GM23248 (cell line): ENCODE results near the gene EZH2. TPM values are rescaled to one million over a fixed set of nuclear protein-coding genes. Genes with fewer than 3 reads are reported as not detected.

ENCODE experiments used
- DNase-seq: peaks from one replicate; pipeline ENCODE4 v3.0.0-alpha.2; 2015
- H2AFZ ChIP-seq: fragments of 200-600 bp; sonication (generic); 2 replicates; pipeline ENCODE4 v1.6.1; 2016; ENCODE audit warnings: antibody characterized with exemption
- H3F3A ChIP-seq: fragments of 200-600 bp; sonication (generic); 2 replicates; pipeline ENCODE4 v1.6.1; 2016; ENCODE audit warnings: mild to moderate bottlenecking, antibody characterized with exemption, mixed run types; ENCODE audit not compliant: insufficient read depth
- H3K27ac ChIP-seq: fragments of 200-600 bp; sonication (generic); 2 replicates; pipeline ENCODE4 v1.5.1; 2016; ENCODE audit warnings: mild to moderate bottlenecking
- H3K27me3 ChIP-seq: fragments of 200-600 bp; sonication (generic); replicated peaks from 2 replicates; pipeline ENCODE4 v1.6.1; 2016; ENCODE audit warnings: mild to moderate bottlenecking; ENCODE audit not compliant: insufficient read depth
- H3K36me3 ChIP-seq: fragments of 200-600 bp; sonication (generic); 2 replicates; pipeline ENCODE4 v1.6.1; 2016; ENCODE audit warnings: low read depth, mild to moderate bottlenecking
- H3K4me1 ChIP-seq: fragments of 200-600 bp; sonication (generic); 2 replicates; pipeline ENCODE4 v1.6.1; 2016; ENCODE audit warnings: mild to moderate bottlenecking; ENCODE audit not compliant: insufficient read depth
- H3K4me2 ChIP-seq: fragments of 200-600 bp; sonication (generic); one replicate; pipeline ENCODE4 v1.6.1; 2016; ENCODE audit warnings: mild to moderate bottlenecking; ENCODE audit not compliant: unreplicated experiment
- H3K4me3 ChIP-seq: fragments of 200-600 bp; sonication (generic); 2 replicates; pipeline ENCODE4 v1.5.1; 2016; ENCODE audit warnings: mild to moderate bottlenecking
- H3K79me2 ChIP-seq: fragments of 200-600 bp; sonication (generic); 2 replicates; pipeline ENCODE4 v1.6.1; 2016; ENCODE audit warnings: mild to moderate bottlenecking; ENCODE audit not compliant: insufficient read depth
- H3K9ac ChIP-seq: fragments of 200-600 bp; sonication (generic); 2 replicates; pipeline ENCODE4 v1.6.1; 2016; ENCODE audit warnings: mild to moderate bottlenecking
- H3K9me2 ChIP-seq: fragments of 200-600 bp; sonication (generic); 2 replicates; pipeline ENCODE4 v1.6.1; 2016; ENCODE audit warnings: mixed run types, mild to moderate bottlenecking, moderate library complexity; ENCODE audit not compliant: insufficient read depth
- H3K9me3 ChIP-seq: fragments of 200-600 bp; sonication (generic); one replicate; pipeline ENCODE4 v1.6.1; 2017; ENCODE audit warnings: low read depth
- H4K20me1 ChIP-seq: fragments of 200-600 bp; sonication (generic); 2 replicates; pipeline ENCODE4 v1.6.0; 2016; ENCODE audit not compliant: insufficient read depth
- EZH2 ChIP-seq: fragments of 200-600 bp; sonication (generic); IDR thresholded peaks from 2 replicates; pipeline ENCODE4 v1.6.1; 2018; ENCODE audit warnings: antibody characterized with exemption, mild to moderate bottlenecking; ENCODE audit not compliant: insufficient read depth, poor library complexity, severe bottlenecking
- EZH2phosphoT487 ChIP-seq: fragments of 200-600 bp; sonication (generic); IDR thresholded peaks from 2 replicates; pipeline ENCODE4 v1.6.1; 2018; ENCODE audit warnings: antibody characterized with exemption, moderate library complexity, mild to moderate bottlenecking, low read depth; ENCODE audit not compliant: insufficient read depth
- WGBS, 2 experiments: methylation state at CpG; one replicate each; pipeline ENCODE4 v1.1.6; 2015 to 2017; ENCODE audit warnings: low lambda C conversion rate in 2 of 2, low coverage in 1 of 2; ENCODE audit errors: missing lambda C conversion rate in 2 of 2; 5-methylcytosine and 5-hydroxymethylcytosine counted together
- in situ Hi-C: fragments of 300-500 bp; cut with MboI; formaldehyde crosslinking; loops from 2 replicates; pipeline ENCODE4 v1.15.0; 2020
- polyA plus RNA-seq: library from polyadenylated mRNA; unstranded; fragments of >200 nt; fragmentation: Nextera tagmentation; extraction: Ambion mirVana; gene quantifications from 2 replicates; pipeline ENCODE4 v1.2.1, GENCODE V29; 2016
- total RNA-seq: library from RNA; depleted of rRNA; stranded (reverse); fragments of >200 nt; shearing (Covaris generic); gene quantifications from 2 replicates; pipeline ENCODE4 v1.2.3, GENCODE V29; 2014

EZH2 gene
- total and polyA plus RNA-seq, 2 experiments from 2014 or later, result 7.6 to 9.6 TPM

DNA sequence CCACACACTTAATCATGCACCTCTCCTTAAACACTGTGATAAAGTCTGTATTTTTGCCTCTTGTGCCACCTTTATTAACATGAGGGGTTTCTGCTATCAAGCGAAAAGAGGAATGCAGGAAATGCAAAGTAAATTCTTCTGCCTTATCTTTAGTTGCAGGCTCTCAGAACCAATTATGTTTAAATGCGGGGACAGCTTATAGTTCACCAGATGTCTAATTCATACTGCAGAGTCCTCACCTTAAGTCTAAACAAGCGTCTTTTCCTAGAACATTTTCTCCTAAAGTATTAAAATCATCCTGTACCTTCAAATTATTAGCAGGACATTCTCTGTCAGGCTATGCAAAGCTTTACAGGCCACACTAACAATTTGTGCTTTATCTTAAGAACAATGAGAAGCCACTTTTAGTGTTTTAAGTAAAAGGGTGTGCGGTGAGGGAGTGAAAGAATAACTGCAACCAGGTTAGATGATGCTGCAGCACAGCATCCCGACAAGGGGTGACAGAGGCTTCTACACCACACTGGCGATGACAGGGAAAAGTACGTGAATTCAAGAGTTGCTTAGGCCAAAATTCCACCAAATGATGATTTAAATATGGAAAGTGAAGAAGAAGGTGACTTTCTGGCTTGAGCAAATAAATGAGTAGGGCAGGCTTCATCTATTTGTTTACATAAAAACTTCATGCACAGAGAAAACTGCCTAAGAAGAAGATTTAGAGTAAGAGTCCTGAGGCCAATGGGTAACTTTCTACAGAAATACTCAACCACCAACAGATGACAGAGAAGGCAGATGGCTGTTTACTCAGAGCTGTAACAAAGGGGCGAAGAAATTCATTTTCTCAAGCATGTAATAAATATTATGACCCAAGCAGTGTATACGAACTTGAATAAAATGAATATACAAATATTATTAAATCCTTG, 36.0 kb downstream of the EZH2 start:
- Histone ChIP-seq H3K4me1 (peaks cover 15% of the 10 kb centered on the region), H3K9ac (no peak overlapping the region), H3F3A (no peaks in the 10 kb centered on the region), H3K27me3 (no peaks in the 10 kb centered on the region), H4K20me1 (no peaks in the 10 kb centered on the region), H3K36me3 (no peaks in the 10 kb centered on the region), H3K4me2 (no peak overlapping the region), H3K4me3 (no peak overlapping the region), H2AFZ (no peak overlapping the region), H3K9me3 (no peaks in the 10 kb centered on the region), H3K79me2 (peaks cover 76% of the 10 kb centered on the region), H3K9me2 (no peaks in the 10 kb centered on the region), H3K27ac (no peak overlapping the region)
- in situ Hi-C loops, result no loop called here
- 89 to 93% methylated on average over 9 of the region's 9 CpGs for WGBS, 2 experiments
- DNase-seq, result no peak
- TF ChIP-seq EZH2 (no peak), EZH2phosphoT487 (no peak)

DNA sequence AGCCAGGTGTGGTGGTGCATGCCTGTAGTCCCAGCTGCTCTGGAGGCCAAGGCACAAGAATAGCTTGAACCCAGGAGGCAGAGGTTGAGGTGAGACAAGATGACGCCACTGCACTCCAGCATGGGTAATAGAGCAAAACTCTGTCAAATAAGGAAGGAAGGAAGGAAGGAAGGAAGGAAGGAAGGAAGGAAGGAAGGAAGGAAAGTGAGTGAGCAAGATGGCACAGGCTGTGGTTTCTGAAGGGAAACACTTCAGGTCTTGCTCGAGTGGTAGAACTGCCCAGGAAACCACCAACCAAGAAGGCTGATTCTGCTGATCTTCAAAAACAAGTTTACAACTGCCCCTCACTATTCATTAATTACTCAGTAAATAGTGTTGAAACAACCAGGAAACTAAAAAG, 45.2 kb downstream of the EZH2 start:
- Histone ChIP-seq H3K9me2 (no peaks in the 10 kb centered on the region), H3K9me3 (no peaks in the 10 kb centered on the region), H3F3A (no peaks in the 10 kb centered on the region; the same call in 1 of the 2 replicates), H3K79me2 (peaks cover 53% of the 10 kb centered on the region), H3K9ac (no peak overlapping the region), H3K4me3 (no peak overlapping the region), H4K20me1 (no peaks in the 10 kb centered on the region), H3K27ac (no peak overlapping the region), H3K4me2 (no peak overlapping the region), H3K27me3 (no peaks in the 10 kb centered on the region), H3K4me1 (peaks cover 8% of the 10 kb centered on the region; the same call in 1 of the 2 replicates), H2AFZ (no peak overlapping the region), H3K36me3 (0 out of 2 replicates have a peak, but pooled peaks cover 6% of the 10 kb centered on the region)
- in situ Hi-C loops, result no loop called here
- DNase-seq, result no peak
- WGBS, 2 experiments, result 93 to 100% methylated on average over 2 of the region's 2 CpGs
- TF ChIP-seq EZH2phosphoT487 (no peak), EZH2 (no peak)

DNA sequence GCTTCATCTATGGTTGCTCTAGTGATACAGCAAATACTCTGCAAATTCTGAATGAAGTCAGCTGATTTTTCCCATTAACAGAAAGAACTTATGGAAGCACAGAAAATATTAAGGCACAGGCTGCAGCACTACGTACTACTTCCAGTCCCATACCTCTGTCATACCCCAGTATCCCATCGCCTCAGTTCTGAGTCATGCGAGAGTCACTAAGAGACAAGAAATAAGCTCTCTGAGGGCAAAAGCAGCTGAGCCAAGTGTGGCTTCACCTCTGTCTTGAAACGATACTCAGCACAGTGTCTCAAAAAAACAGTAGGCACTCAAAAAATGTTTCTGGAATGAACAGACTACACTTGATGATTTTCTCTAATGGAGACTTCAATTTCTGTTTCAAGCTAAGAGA, 48.2 kb downstream of the EZH2 start:
- WGBS, 2 experiments, result 88 to 92% methylated on average over 4 of the region's 4 CpGs
- H3K79me2 ChIP-seq, result peaks cover 58% of the 10 kb centered on the region
- H3K36me3 ChIP-seq, result 0 out of 2 replicates have a peak, but pooled peaks cover 6% of the 10 kb centered on the region

DNA sequence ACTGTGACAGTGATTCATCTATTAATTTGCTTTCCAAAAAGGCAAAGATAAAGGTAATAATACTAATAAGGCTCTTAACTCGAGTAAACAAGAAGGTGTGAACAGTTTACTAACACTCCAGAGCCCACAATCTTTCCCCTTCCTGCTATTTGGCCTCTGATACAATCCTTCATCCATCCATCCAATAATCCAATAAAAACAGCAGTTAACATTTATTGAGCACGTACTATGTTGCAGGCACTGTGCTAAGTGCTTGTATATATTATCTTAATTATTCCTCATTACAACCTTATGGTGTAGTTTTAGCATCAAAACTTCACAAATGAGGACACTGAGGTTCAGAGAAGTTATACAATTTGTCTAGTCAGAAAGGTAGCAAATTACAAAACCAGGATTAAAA, 49.5 kb downstream of the EZH2 start:
- no peaks in the 10 kb centered on the region for H4K20me1 ChIP-seq
- DNase-seq, result no peak
- H3K9me2 ChIP-seq, result no peaks in the 10 kb centered on the region
- peaks cover 4% of the 10 kb centered on the region; the same call in 1 of the 2 replicates for H3K4me1 ChIP-seq
- no peak overlapping the region for H3K4me2 ChIP-seq
- in situ Hi-C loops, result no loop called here
- no peaks in the 10 kb centered on the region for H3K27me3 ChIP-seq
- TF ChIP-seq EZH2 (no peak), EZH2phosphoT487 (no peak)
- H3F3A ChIP-seq, result no peaks in the 10 kb centered on the region
- no peak overlapping the region for H2AFZ ChIP-seq
- H3K36me3 ChIP-seq, result 0 out of 2 replicates have a peak, but pooled peaks cover 6% of the 10 kb centered on the region
- H3K9me3 ChIP-seq, result no peaks in the 10 kb centered on the region
- H3K79me2 ChIP-seq, result peaks cover 53% of the 10 kb centered on the region
- whole genome bisulfite sequencing, 2 experiments, result 94 to 98% methylated on average over 2 of the region's 2 CpGs
- no peak overlapping the region for H3K4me3 ChIP-seq
- no peak overlapping the region for H3K27ac ChIP-seq
- no peak overlapping the region for H3K9ac ChIP-seq

More for the DNA sequence above, 48.2 kb downstream of the EZH2 start:
- TF ChIP-seq EZH2, result no peak
- no peak for TF ChIP-seq EZH2phosphoT487
- Histone ChIP-seq H3K4me2 (no peak overlapping the region), H3K9me2 (no peaks in the 10 kb centered on the region), H4K20me1 (no peaks in the 10 kb centered on the region), H3K9me3 (no peaks in the 10 kb centered on the region), H3K4me1 (peaks cover 8% of the 10 kb centered on the region; the same call in 1 of the 2 replicates), H3K27me3 (no peaks in the 10 kb centered on the region), H3F3A (no peaks in the 10 kb centered on the region), H3K4me3 (no peak overlapping the region), H3K9ac (no peak overlapping the region), H2AFZ (no peak overlapping the region), H3K27ac (no peak overlapping the region)
- in situ Hi-C loops, result no loop called here
- DNase-seq, result no peak
